Measurements from ENCODE around the gene PUS10. TPM values are rescaled to one million over a fixed set of nuclear protein-coding genes. Genes with fewer than 3 reads are reported as not detected.
"Not testable (repeated sequence)": the region's sequence is repeated elsewhere in the genome, so short reads cannot be mapped to it uniquely, and the experiment has no call there.

PUS10 gene
- total RNA-seq, 2 experiments from 2014 or later = 8.1 to 8.9 TPM

DNA sequence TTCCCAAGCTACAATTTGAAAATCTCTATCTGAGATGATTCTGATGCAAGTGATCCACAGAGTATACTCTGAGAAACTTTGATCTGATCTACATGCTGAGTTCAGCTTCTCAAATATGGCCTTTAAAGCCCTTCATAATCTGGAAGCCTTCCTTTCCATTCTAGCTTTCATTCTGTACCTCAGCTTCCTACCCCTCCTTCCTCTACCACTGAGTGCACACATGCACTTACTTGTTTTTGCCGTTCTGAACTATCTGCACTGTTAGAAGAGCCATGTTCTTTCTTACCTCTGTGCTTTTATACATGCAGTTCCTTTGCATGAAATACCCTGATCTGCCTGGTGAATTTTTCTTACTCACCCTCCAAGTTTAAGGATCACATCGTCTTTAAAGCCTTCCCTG, 111.7 kb downstream of the PUS10 start:
- H3K4me1 Mint-ChIP-seq (ENCODE audit: low read depth) = peaks cover 14% of the 10 kb centered on the region
- H3K36me3 Mint-ChIP-seq = peaks cover 35% of the 10 kb centered on the region
- ChIA-PET CTCF (no interaction called here), POLR2A (no interaction called here)
- H3K4me3 Mint-ChIP-seq = no peak overlapping the region
- no peaks in the 10 kb centered on the region for H3K27me3 Mint-ChIP-seq
- DNase-seq = no peak
- intact Hi-C loops (cut with micrococcal nuclease) = no loop called here
- no peaks in the 10 kb centered on the region for H3K9me3 Mint-ChIP-seq
- H3K27ac Mint-ChIP-seq = no peak overlapping the region

GRCh38 chr2:60905867-60906266, 112.2 kb downstream of the PUS10 start:
- CTCF ChIA-PET; DNase-seq; H3K4me3 Mint-ChIP-seq; H3K27me3 Mint-ChIP-seq; POLR2A ChIA-PET; intact Hi-C loops (cut with micrococcal nuclease); H3K9me3 Mint-ChIP-seq: not testable (repeated sequence)
- Mint-ChIP-seq H3K4me1 (ENCODE audit: low read depth) (peaks cover 16% of the 10 kb centered on the region), H3K36me3 (peaks cover 38% of the 10 kb centered on the region), H3K27ac (peak overlapping the region; percentile 63)

- ChIA-PET POLR2A (interaction anchor here (3.1 kb wide), 1 partner anchor 19 kb away, joined by 13 read pairs; no protein-coding TSS in a partner anchor), CTCF (interaction anchor here (0.9 kb wide), 1 partner anchor 99 kb away, joined by 4 read pairs; no protein-coding TSS in a partner anchor)
- H3K9me3 Mint-ChIP-seq; H3K4me3 Mint-ChIP-seq; H3K27me3 Mint-ChIP-seq; intact Hi-C loops (cut with micrococcal nuclease); DNase-seq: not testable (repeated sequence)
- H3K27ac Mint-ChIP-seq = peak overlapping the region; percentile 8
- H3K4me1 Mint-ChIP-seq (ENCODE audit: low read depth) = peaks cover 42% of the 10 kb centered on the region
- H3K36me3 Mint-ChIP-seq = peaks cover 58% of the 10 kb centered on the region
Measured at GRCh38 chr2:60901296-60901695, 116.8 kb downstream of the PUS10 start.

DNA sequence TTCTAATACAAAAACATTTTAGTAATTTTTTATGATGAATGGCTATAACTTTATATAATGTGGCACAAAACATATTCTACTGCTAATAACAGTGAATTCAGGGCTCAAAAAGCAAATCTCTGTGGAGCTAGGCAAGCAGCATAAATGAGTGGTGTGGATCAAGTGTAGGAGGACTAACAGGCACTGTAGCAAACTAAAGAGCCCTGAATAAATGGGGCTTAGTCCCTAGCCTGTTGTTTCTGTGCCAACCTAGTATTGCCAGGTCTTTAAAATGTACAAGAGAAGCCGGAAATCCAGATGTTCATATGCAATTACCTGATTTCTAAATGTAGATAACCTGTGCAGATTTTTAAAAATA, 118.2 kb downstream of the PUS10 start:
- peaks cover 50% of the 10 kb centered on the region for H3K36me3 Mint-ChIP-seq
- H3K27me3 Mint-ChIP-seq = no peaks in the 10 kb centered on the region
- peak overlapping the region; percentile 85 for H3K27ac Mint-ChIP-seq
- no peaks in the 10 kb centered on the region for H3K9me3 Mint-ChIP-seq
- intact Hi-C loops (cut with micrococcal nuclease) = loop anchor here (1.0 kb wide), 4 partner anchors 15 to 93 kb away; no protein-coding TSS in a partner anchor
- ChIA-PET POLR2A (interaction anchor here (1.1 to 3.1 kb wide), 3 partner anchors 17 to 93 kb away, joined by 5 to 13 read pairs (median 6); no protein-coding TSS in a partner anchor), CTCF (interaction anchor here (0.8 to 2.2 kb wide), 4 partner anchors 17 to 192 kb away, joined by 4 to 8 read pairs (median 5); no protein-coding TSS in a partner anchor)
- H3K4me3 Mint-ChIP-seq = no peak overlapping the region
- peaks cover 31% of the 10 kb centered on the region for H3K4me1 Mint-ChIP-seq (ENCODE audit: low read depth)
- no peak for DNase-seq

DNA sequence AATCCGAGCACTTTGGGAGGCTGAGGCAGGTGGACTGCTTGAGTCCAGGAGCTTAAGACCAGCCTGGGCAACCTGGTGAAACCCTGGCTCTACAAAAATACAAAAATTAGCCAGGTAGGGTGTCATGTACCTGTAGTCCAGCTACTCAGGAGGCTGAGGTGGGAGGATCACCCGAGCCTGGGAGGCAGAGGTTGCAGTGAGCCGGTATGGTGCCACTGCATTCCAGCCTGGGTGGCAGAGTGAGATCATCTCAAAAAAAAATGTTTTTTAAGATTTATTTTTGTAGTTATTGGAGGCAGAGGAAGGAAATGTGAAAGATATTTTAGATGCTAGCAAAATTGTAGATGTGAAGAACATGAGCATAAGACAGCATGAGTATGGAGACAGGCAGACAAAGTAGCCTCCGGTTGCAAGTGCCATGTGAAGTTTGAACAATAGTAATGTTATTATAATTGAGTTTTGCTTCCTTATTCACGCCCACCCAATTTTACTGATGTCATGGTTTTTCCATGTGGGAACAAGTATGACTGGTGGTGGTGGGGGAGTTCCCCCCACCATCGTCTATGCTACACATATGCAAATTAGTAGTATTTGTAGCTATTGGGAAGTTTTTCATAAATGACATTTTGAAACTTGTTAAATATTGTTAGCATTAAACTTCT, 118.7 kb downstream of the PUS10 start:
- peak overlapping the region; percentile 85 for H3K27ac Mint-ChIP-seq
- peaks cover 31% of the 10 kb centered on the region for H3K4me1 Mint-ChIP-seq (ENCODE audit: low read depth)
- CTCF ChIA-PET = interaction anchor here (0.8 to 2.2 kb wide), 5 partner anchors 17 to 192 kb away, joined by 4 to 8 read pairs (median 4); no protein-coding TSS in a partner anchor
- H3K4me3 Mint-ChIP-seq = peak overlapping the region; percentile 43
- H3K27me3 Mint-ChIP-seq = no peaks in the 10 kb centered on the region
- POLR2A ChIA-PET = interaction anchor here (1.1 to 3.1 kb wide), 3 partner anchors 17 to 93 kb away, joined by 5 to 13 read pairs (median 6); no protein-coding TSS in a partner anchor
- intact Hi-C loops (cut with micrococcal nuclease) = loop anchor here (1.0 kb wide), 4 partner anchors 14 to 92 kb away; no protein-coding TSS in a partner anchor
- H3K36me3 Mint-ChIP-seq = peaks cover 51% of the 10 kb centered on the region
- peak; percentile 74 for DNase-seq
- no peaks in the 10 kb centered on the region for H3K9me3 Mint-ChIP-seq

DNA sequence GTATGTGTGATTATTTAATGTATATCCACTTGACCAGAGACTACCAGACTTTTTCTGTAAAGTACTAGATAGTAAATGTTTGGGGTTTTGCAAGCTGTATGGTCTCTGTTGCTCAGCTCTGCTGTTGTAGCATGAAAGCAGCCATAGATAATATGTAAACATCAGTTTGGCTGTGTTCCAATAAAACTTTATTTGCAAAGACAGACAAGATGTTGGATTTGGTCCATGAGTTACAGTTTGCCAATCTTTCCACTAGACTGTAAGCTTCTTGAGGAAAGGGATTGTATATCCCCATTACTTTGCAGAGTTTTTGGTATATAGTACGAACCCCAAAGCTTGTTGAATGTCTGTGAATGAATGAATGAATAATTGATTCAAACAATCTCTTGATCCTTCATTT, 119.5 kb downstream of the PUS10 start:
- Mint-ChIP-seq H3K36me3 (peaks cover 56% of the 10 kb centered on the region), H3K27me3 (no peaks in the 10 kb centered on the region), H3K4me3 (no peak overlapping the region), H3K9me3 (no peaks in the 10 kb centered on the region), H3K4me1 (ENCODE audit: low read depth) (peaks cover 35% of the 10 kb centered on the region), H3K27ac (peak overlapping the region; percentile 67)
- POLR2A ChIA-PET = interaction anchor here (1.1 to 2.1 kb wide), 2 partner anchors 58 to 92 kb away, joined by 5 to 6 read pairs; no protein-coding TSS in a partner anchor
- intact Hi-C loops (cut with micrococcal nuclease) = no loop called here
- DNase-seq = no peak
- CTCF ChIA-PET = interaction anchor here (1.7 to 2.2 kb wide), 2 partner anchors 93 to 101 kb away, joined by 4 to 8 read pairs; no protein-coding TSS in a partner anchor

Other genes with a start within 250 kb of the PUS10 start
- gene REL, start 136.7 kb downstream of the PUS10 start, total RNA-seq = 10 to 100 TPM; 37.1 to 38.1 TPM
- 10 to 100 TPM; 18.4 to 18.7 TPM for gene PEX13, start 535 bp downstream of the PUS10 start, total RNA-seq
- 1 to 10 TPM; 5.3 to 5.9 TPM for gene SANBR, start 47.6 kb upstream of the PUS10 start, total RNA-seq
- 10 to 100 TPM; 14.7 to 15.9 TPM for gene C2orf74, start 143.9 kb upstream of the PUS10 start, total RNA-seq